ENCODE data around the gene IFITM2.

Gene IFITM2

GRCh38 chr11:334264-334994 is 26.8 kb downstream of the IFITM2 start:
- Histone ChIP-seq H3K9me3 (ENCODE audit: control insufficient read depth, low read length) (no peaks in the 10 kb centered on the region), H2AFZ (no peak overlapping the region), H3K4me1 (no peaks in the 10 kb centered on the region), H3K27ac (peak overlapping the region; percentile 15), H3K4me3 (ENCODE audit: low read depth, low read length) (no peak overlapping the region), H3K9ac (no peak overlapping the region), H3K36me3 (ENCODE audit: control insufficient read depth, insufficient read depth, low read length) (no peaks in the 10 kb centered on the region), H3K79me2 (no peaks in the 10 kb centered on the region), H3K27me3 (ENCODE audit: control insufficient read depth, insufficient read depth, low read length) (no peaks in the 10 kb centered on the region), H3K4me2 (ENCODE audit: low read length) (no peak overlapping the region)
- no peak for TF ChIP-seq CTCF (IDR thresholded peaks at IDR 0.05)

GRCh38 chr11:335779-336658 is 28.4 kb downstream of the IFITM2 start:
- H2AFZ ChIP-seq = peak overlapping the region; percentile 28
- H3K79me2 ChIP-seq = no peaks in the 10 kb centered on the region
- H3K27me3 ChIP-seq (ENCODE audit: control insufficient read depth, insufficient read depth, low read length) = no peaks in the 10 kb centered on the region
- H3K9ac ChIP-seq = no peak overlapping the region
- H3K36me3 ChIP-seq (ENCODE audit: control insufficient read depth, insufficient read depth, low read length) = no peaks in the 10 kb centered on the region
- TF ChIP-seq CTCF (IDR thresholded peaks at IDR 0.05) = no peak
- no peaks in the 10 kb centered on the region for H3K9me3 ChIP-seq (ENCODE audit: control insufficient read depth, low read length)
- H3K27ac ChIP-seq = peak overlapping the region; percentile 55
- no peak overlapping the region for H3K4me3 ChIP-seq (ENCODE audit: low read depth, low read length)
- no peak overlapping the region for H3K4me2 ChIP-seq (ENCODE audit: low read length)
- no peaks in the 10 kb centered on the region for H3K4me1 ChIP-seq

GRCh38 chr11:336659-337198 is 29.1 kb downstream of the IFITM2 start:
- Histone ChIP-seq H3K4me2 (ENCODE audit: low read length) (no peak overlapping the region), H3K79me2 (no peaks in the 10 kb centered on the region), H3K4me3 (ENCODE audit: low read depth, low read length) (no peak overlapping the region), H3K27me3 (ENCODE audit: control insufficient read depth, insufficient read depth, low read length) (no peaks in the 10 kb centered on the region), H3K9me3 (ENCODE audit: control insufficient read depth, low read length) (no peaks in the 10 kb centered on the region), H3K4me1 (no peaks in the 10 kb centered on the region), H3K27ac (peak overlapping the region; percentile 55), H3K36me3 (ENCODE audit: control insufficient read depth, insufficient read depth, low read length) (no peaks in the 10 kb centered on the region), H3K9ac (no peak overlapping the region), H2AFZ (no peak overlapping the region)
- TF ChIP-seq CTCF (IDR thresholded peaks at IDR 0.05) = no peak

GRCh38 chr11:337711-338110 is 30.1 kb downstream of the IFITM2 start:
- H3K4me1 ChIP-seq = no peaks in the 10 kb centered on the region
- H3K4me3 ChIP-seq (ENCODE audit: low read depth, low read length) = no peak overlapping the region
- H2AFZ ChIP-seq = no peak overlapping the region
- H3K9me3 ChIP-seq (ENCODE audit: control insufficient read depth, low read length) = no peaks in the 10 kb centered on the region
- H3K9ac ChIP-seq = no peak overlapping the region
- no peak overlapping the region for H3K27ac ChIP-seq
- no peaks in the 10 kb centered on the region for H3K27me3 ChIP-seq (ENCODE audit: control insufficient read depth, insufficient read depth, low read length)
- TF ChIP-seq CTCF (IDR thresholded peaks at IDR 0.05) = no peak
- H3K79me2 ChIP-seq = no peaks in the 10 kb centered on the region
- H3K36me3 ChIP-seq (ENCODE audit: control insufficient read depth, insufficient read depth, low read length) = no peaks in the 10 kb centered on the region
- H3K4me2 ChIP-seq (ENCODE audit: low read length) = no peak overlapping the region

All from parathyroid adenoma (tissue), 2 donors.